Cardiac fibroblast (primary cell): ENCODE data around the gene CACNA1H.
A peak's percentile ranks its signal among the peaks of the same experiment; 100 is the strongest.

Source experiments
- DNase-seq, 2 donors: peaks; one replicate each; pipeline versions ENCODE4 v3.0.0 to v3.0.0-alpha.2; 2010; ENCODE audit warnings: low read depth in 2 of 2
- H3K4me3 ChIP-seq, 2 donors: replicated peaks in 1 of 2; 1 replicate in 1 of 2; 2 replicates in 1 of 2; pipeline ENCODE4 v1.5.1; 2011; ENCODE audit warnings: low read depth in 2 of 2, low read length in 2 of 2, mild to moderate bottlenecking in 2 of 2, moderate library complexity in 1 of 2
- CTCF ChIP-seq: IDR thresholded peaks from one replicate; pipeline ENCODE4 v1.5.1; 2011; ENCODE audit warnings: low read depth, mild to moderate bottlenecking, low read length, inconsistent platforms

Gene CACNA1H

GRCh38 chr16:1144476-1145382 lies 8.2 kb upstream of the CACNA1H start:
- DNase-seq = no peak
- no peak overlapping the region for H3K4me3 ChIP-seq
- TF ChIP-seq CTCF = no peak

GRCh38 chr16:1145383-1146100 lies 7.4 kb upstream of the CACNA1H start:
- H3K4me3 ChIP-seq = no peak overlapping the region
- DNase-seq = no peak
- no peak for TF ChIP-seq CTCF

GRCh38 chr16:1146409-1146808 lies 6.5 kb upstream of the CACNA1H start:
- no peak for TF ChIP-seq CTCF
- no peak overlapping the region for H3K4me3 ChIP-seq
- DNase-seq = no peak

- no peak overlapping the region for H3K4me3 ChIP-seq
- DNase-seq = no peak
- TF ChIP-seq CTCF = no peak
Observed at GRCh38 chr16:1147027-1147426, 5.9 kb upstream of the CACNA1H start.

- no peak overlapping the region for H3K4me3 ChIP-seq
- no peak for TF ChIP-seq CTCF
- no peak for DNase-seq
Observed at GRCh38 chr16:1149101-1149636, 3.7 kb upstream of the CACNA1H start.

GRCh38 chr16:1150511-1150982 lies 2.4 kb upstream of the CACNA1H start:
- no peak overlapping the region for H3K4me3 ChIP-seq
- no peak for TF ChIP-seq CTCF
- DNase-seq = peak in 1 of 2 donors; percentile 33
